Smooth muscle cell of the brain vasculature (primary cell): ENCODE data around the gene GRIN1.

Experiments used
- DNase-seq: peaks from one replicate; pipeline ENCODE4 v3.0.0-alpha.2; 2012; ENCODE audit warnings: low read depth, low spot score

Gene GRIN1

GRCh38 chr9:137138722-137139467, at the start of gene GRIN1:
GRIN1 (plus strand) TSS chr9:137139154; CDS start chr9:137139487, 333 bp downstream.
- no peak for DNase-seq

GRCh38 chr9:137089232-137089947, 49.6 kb upstream of the GRIN1 start:
- no peak for DNase-seq

GRCh38 chr9:137095664-137096517, 43.1 kb upstream of the GRIN1 start:
- no peak for DNase-seq

- DNase-seq: no peak
Measured at GRCh38 chr9:137096785-137097546, 42.0 kb upstream of the GRIN1 start.

- DNase-seq: no peak
Measured at GRCh38 chr9:137097761-137098462, 41.0 kb upstream of the GRIN1 start.

- no peak for DNase-seq
Measured at GRCh38 chr9:137099231-137099630, 39.7 kb upstream of the GRIN1 start.

- DNase-seq: no peak
Measured at GRCh38 chr9:137103206-137103999, 35.6 kb upstream of the GRIN1 start.

GRCh38 chr9:137105814-137106661, 32.9 kb upstream of the GRIN1 start:
- DNase-seq: no peak

- no peak for DNase-seq
Measured at GRCh38 chr9:137106662-137107250, 32.2 kb upstream of the GRIN1 start.

GRCh38 chr9:137107312-137107921, 31.5 kb upstream of the GRIN1 start:
- DNase-seq: no peak

GRCh38 chr9:137107982-137108381, 31.0 kb upstream of the GRIN1 start:
- no peak for DNase-seq

GRCh38 chr9:137108608-137109249, 30.2 kb upstream of the GRIN1 start:
- no peak for DNase-seq

- DNase-seq: no peak
Measured at GRCh38 chr9:137109250-137110146, 29.5 kb upstream of the GRIN1 start.

- no peak for DNase-seq
Measured at GRCh38 chr9:137110147-137110910, 28.6 kb upstream of the GRIN1 start.

- no peak for DNase-seq
Measured at GRCh38 chr9:137110911-137111787, 27.8 kb upstream of the GRIN1 start.
